Neutrophil (primary cell): Measurements from ENCODE around the gene GLB1L.
"Not testable (repeated sequence)": the region's sequence is repeated elsewhere in the genome, so short reads cannot be mapped to it uniquely, and the experiment has no call there.

ENCODE experiments used
- H3K27ac ChIP-seq: fragments of 200-600 bp; sonication (generic); 2 replicates; pipeline ENCODE4 v1.5.1; 2016; ENCODE audit warnings: mild to moderate bottlenecking, moderate library complexity
- H3K27me3 ChIP-seq: fragments of 200-600 bp; sonication (generic); 2 replicates; pipeline ENCODE4 v1.6.0; 2016; ENCODE audit warnings: mild to moderate bottlenecking
- H3K36me3 ChIP-seq: fragments of 200-600 bp; sonication (generic); 2 replicates; pipeline ENCODE4 v1.5.1; 2017
- H3K4me1 ChIP-seq, 2 experiments: fragments of 200-600 bp in 1 of 2; sonication (generic) in 1 of 2; 1 replicate in 1 of 2; 2 replicates in 1 of 2; pipeline versions ENCODE4 v1.5.1 to v1.6.1; 2013 to 2016; ENCODE audit warnings: low read depth in 1 of 2, low read length in 1 of 2, mild to moderate bottlenecking in 1 of 2, moderate library complexity in 1 of 2; ENCODE audit not compliant: control insufficient read depth in 1 of 2, insufficient read depth in 1 of 2
- H3K4me3 ChIP-seq, 2 experiments: fragments of 200-600 bp in 1 of 2; sonication (generic) in 1 of 2; 1 replicate in 1 of 2; 2 replicates in 1 of 2; pipeline ENCODE4 v1.5.1; 2013 to 2016; ENCODE audit warnings: low read depth in 1 of 2, low read length in 1 of 2, mild to moderate bottlenecking in 1 of 2, moderate library complexity in 1 of 2
- H3K9me3 ChIP-seq: fragments of 200-600 bp; sonication (generic); 2 replicates; pipeline ENCODE4 v1.5.1; 2016
- TF ChIP-seq, protein P1 (sequence below): fragments of 200-600 bp; sonication (generic); IDR thresholded peaks from 2 replicates; pipeline ENCODE4 v1.5.1; 2016; ENCODE audit warnings: antibody characterized with exemption

The GLB1L gene

DNA sequence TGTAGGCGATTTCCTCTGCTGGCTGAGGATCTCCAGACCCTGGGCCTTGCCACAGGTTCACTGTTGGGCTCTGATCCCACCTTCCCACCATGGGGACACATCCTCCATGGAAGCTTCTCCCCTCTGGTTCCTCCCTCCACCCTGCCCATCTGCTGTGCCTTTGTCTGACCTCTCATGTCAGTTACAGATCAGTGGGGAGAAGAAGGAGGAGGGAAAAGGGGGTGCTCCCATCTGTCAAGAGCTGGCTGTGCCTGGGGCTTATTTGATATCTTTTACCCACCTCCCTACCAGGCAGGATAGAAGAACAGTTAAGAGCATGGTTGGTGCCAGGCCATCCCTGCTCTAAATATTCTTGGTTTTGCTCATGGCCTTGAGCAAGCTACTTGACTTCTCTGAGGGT lies 21.6 kb upstream of the GLB1L start:
- no peak overlapping the region for H3K27ac ChIP-seq
- H3K4me3 ChIP-seq, result no peak overlapping the region
- H3K4me1 ChIP-seq, result peaks cover 10 to 12% of the 10 kb centered on the region in 2 experiments
- H3K9me3 ChIP-seq, result no peaks in the 10 kb centered on the region
- H3K27me3 ChIP-seq, result peaks cover 24% of the 10 kb centered on the region
- no peaks in the 10 kb centered on the region for H3K36me3 ChIP-seq
- TF ChIP-seq, protein P1, sequence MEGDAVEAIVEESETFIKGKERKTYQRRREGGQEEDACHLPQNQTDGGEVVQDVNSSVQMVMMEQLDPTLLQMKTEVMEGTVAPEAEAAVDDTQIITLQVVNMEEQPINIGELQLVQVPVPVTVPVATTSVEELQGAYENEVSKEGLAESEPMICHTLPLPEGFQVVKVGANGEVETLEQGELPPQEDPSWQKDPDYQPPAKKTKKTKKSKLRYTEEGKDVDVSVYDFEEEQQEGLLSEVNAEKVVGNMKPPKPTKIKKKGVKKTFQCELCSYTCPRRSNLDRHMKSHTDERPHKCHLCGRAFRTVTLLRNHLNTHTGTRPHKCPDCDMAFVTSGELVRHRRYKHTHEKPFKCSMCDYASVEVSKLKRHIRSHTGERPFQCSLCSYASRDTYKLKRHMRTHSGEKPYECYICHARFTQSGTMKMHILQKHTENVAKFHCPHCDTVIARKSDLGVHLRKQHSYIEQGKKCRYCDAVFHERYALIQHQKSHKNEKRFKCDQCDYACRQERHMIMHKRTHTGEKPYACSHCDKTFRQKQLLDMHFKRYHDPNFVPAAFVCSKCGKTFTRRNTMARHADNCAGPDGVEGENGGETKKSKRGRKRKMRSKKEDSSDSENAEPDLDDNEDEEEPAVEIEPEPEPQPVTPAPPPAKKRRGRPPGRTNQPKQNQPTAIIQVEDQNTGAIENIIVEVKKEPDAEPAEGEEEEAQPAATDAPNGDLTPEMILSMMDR, result no peak

DNA sequence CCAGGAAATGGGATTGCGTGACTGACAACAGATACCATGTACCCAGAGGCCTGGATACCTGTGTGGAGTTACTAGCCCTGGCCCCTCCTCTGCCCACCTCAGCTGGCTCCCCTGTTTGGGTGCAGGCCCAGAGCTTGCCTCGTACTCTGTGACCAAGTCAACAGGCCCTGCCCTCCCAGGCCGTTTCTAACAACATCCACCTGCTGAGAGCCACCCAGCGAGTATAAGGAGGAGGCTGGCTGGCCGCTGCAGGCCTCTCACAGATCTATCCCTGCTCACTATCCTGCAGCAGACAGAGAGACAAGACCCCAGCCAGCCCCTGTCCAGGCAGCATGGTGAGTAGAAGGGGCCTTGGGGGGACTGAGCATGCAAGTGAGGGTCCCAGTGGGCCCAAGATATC lies 21.0 kb upstream of the GLB1L start:
- no peak overlapping the region for H3K27ac ChIP-seq
- peaks cover 26% of the 10 kb centered on the region for H3K27me3 ChIP-seq

DNA sequence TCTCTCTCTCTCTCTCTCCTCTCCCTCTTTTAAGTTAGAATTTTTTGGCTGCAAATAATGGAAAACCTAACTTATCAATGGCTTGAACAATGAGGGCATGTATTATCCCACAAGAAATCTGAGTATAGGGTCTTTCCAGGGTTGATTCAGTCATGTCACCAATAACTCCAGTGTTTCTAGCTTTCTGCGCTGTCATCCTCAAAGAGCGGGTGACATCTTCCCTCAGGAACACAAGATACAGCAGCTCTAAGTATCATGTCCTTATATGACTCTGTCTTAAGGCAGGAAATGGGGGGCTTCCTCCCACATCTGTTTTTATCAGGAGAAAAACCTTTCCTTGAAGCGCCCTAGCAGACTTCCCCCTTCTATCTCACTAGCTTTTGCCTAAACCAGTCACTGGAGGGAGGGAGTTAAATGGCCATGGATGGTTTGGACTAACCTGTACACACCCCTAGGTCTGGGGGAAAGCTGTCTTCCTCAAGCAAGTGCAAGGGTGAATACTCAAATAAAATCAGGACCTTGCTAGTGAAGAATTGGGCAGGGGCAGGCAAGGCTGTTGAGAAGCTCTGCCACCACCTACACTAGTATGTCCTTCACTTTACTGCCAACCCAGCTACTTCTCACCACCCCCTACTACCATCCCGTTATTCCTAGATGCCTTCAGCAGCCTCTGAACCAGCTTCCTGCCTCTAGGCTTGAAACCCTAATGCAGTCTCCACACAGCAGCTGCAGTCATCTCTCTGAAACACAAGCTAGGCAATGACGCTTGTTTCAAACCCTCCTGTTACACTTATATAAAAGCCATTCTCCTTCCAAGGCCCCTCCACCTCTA lies 16.0 kb upstream of the GLB1L start:
- TF ChIP-seq, protein P1, result no peak
- H3K4me3 ChIP-seq, result no peak overlapping the region
- no peak overlapping the region for H3K27ac ChIP-seq
- H3K36me3 ChIP-seq, result no peaks in the 10 kb centered on the region
- peaks cover 18 to 20% of the 10 kb centered on the region in 2 experiments for H3K4me1 ChIP-seq
- peaks cover 25% of the 10 kb centered on the region for H3K27me3 ChIP-seq
- H3K9me3 ChIP-seq, result no peaks in the 10 kb centered on the region

More for the DNA sequence above, 21.0 kb upstream of the GLB1L start:
- no peak overlapping the region for H3K4me3 ChIP-seq
- H3K9me3 ChIP-seq, result no peaks in the 10 kb centered on the region
- TF ChIP-seq, protein P1, result no peak
- peaks cover 10 to 12% of the 10 kb centered on the region in 2 experiments for H3K4me1 ChIP-seq
- H3K36me3 ChIP-seq, result no peaks in the 10 kb centered on the region

DNA sequence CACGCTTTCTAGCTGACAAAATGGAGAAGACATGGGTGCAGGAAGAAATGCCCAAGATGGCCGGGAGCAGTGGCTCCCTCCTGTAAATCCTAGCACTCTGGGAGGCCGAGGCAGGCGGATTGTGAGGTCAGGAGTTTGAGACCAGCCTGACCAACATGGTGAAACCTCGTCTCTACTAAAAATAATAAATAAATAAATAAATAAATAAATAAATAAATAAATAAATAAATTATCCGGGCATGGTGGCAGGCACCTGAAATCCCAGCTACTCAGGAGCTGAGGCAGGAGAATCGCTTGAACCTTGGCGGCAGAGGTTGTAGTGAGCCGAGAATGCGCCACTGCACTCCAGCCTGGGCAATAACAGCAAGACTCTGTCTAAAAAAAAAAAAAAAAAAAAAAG lies 13.7 kb upstream of the GLB1L start:
- H3K27me3 ChIP-seq, result peaks cover 25% of the 10 kb centered on the region

DNA sequence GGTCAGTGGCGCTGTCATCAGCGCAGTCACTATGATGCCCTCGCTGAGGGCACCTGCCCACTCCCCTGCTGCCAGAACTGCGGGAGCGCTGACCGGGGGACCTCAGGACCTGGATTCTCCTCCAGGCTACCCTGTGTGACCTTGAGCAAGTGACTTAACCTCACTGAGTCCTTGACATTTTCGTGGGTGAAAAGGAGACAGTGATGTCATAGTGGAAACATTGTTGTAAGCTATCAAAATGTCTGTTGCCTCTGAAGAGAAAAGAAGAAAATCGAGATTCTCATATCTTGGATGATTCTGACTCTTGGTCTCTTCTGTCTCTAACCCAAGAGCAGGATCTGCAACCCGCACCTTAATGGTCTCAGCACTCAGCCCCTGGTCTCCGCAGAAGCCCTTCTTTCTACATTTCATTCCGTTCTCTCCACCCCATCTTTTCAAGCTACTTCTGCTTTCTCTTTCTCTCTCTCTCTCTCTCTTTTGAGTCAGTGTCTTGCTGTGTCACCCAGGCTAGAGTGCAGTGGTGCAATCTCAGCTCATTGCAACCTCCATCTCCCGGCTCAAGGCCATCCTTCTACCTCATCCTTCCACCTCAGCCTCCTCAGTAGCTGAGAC lies 9.5 kb upstream of the GLB1L start:
- H3K4me1 ChIP-seq, result peaks cover 53 to 55% of the 10 kb centered on the region in 2 experiments
- peak overlapping the region; percentile 96 to 99 for H3K4me3 ChIP-seq
- peaks cover 24% of the 10 kb centered on the region for H3K36me3 ChIP-seq
- TF ChIP-seq, protein P1, result no peak
- peaks cover 4% of the 10 kb centered on the region for H3K27me3 ChIP-seq
- H3K27ac ChIP-seq, result peak overlapping the region; percentile 95
- H3K9me3 ChIP-seq, result no peaks in the 10 kb centered on the region

More for the DNA sequence above, 13.7 kb upstream of the GLB1L start:
- not testable (repeated sequence) for H3K9me3 ChIP-seq, H3K27ac ChIP-seq, H3K36me3 ChIP-seq, H3K4me3 ChIP-seq
- peaks cover 33 to 35% of the 10 kb centered on the region in 2 experiments for H3K4me1 ChIP-seq
